ENCODE results near the gene CBX1. TPM values are rescaled to one million over a fixed set of nuclear protein-coding genes. Genes with fewer than 3 reads are reported as not detected.
A peak's percentile ranks its signal among the peaks of the same experiment; 100 is the strongest.

Gene CBX1
- total RNA-seq, 2 experiments from 2014 or later, result 5.5 to 6.6 TPM

DNA sequence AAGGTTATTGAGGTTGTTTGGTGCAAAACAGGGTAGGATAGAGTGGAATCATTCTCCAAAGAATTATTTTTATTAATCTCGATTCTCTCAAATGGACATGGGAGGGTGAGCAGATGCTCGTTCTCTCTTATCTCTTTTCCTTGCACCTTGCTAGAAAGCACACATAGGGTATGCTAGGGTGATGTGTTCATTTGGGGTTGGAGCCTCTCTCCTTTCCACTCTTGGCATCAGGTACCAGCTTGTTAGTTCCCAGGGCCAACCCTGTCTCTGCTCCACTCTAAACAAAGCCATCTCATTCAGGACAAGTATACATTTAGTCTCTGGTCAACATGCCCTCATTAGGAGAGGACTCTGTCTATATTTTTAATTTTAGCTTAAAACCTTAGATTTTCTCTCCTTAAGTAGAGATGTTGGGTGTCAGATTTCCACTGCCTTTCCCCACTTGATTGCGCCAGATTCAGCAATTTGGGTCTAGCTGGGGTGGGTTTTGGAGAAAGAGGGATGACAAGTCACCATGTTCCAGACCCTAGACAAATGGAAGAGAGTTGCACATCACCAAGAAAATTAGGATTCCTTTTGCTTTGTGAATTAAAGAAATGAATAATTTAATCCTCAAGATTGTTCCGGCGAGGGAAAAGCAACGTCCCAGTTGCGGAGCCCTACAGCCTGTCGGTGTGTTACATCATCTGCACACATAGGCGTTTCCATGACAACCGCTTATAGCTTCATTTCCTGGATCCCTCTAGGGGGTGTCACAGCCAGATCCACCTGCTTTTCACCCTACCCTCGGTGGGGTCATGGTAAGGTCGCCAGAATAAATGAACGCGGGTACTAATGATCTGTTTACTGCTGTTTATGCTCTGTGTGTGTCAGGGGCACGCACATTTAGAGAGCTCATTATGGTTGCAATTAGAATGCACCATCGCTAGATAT lies 47.8 kb upstream of the CBX1 start:
- H3K4me1 Mint-ChIP-seq (ENCODE audit: low read depth), result peaks cover 10% of the 10 kb centered on the region
- H3K27me3 ChIP-seq (ENCODE audit: control insufficient read depth in 1 of 2, insufficient read depth in 2 of 2, low read length in 2 of 2), result no peaks in the 10 kb centered on the region
- H3K27ac Mint-ChIP-seq, result peak overlapping the region; percentile 63
- DNase-seq (no peak), ATAC-seq (ENCODE audit: poor library complexity) (peak; percentile 26)
- peaks cover 92% of the 10 kb centered on the region for H3K36me3 Mint-ChIP-seq (ENCODE audit: low read depth)
- H3K9me3 Mint-ChIP-seq, result no peaks in the 10 kb centered on the region
- H3K4me1 ChIP-seq (ENCODE audit: insufficient read depth, low read length), result no peaks in the 10 kb centered on the region
- no peak overlapping the region for H3K27ac ChIP-seq (ENCODE audit: low read depth in 1 of 2, low read length in 2 of 2)
- TF ChIP-seq, protein P1, sequence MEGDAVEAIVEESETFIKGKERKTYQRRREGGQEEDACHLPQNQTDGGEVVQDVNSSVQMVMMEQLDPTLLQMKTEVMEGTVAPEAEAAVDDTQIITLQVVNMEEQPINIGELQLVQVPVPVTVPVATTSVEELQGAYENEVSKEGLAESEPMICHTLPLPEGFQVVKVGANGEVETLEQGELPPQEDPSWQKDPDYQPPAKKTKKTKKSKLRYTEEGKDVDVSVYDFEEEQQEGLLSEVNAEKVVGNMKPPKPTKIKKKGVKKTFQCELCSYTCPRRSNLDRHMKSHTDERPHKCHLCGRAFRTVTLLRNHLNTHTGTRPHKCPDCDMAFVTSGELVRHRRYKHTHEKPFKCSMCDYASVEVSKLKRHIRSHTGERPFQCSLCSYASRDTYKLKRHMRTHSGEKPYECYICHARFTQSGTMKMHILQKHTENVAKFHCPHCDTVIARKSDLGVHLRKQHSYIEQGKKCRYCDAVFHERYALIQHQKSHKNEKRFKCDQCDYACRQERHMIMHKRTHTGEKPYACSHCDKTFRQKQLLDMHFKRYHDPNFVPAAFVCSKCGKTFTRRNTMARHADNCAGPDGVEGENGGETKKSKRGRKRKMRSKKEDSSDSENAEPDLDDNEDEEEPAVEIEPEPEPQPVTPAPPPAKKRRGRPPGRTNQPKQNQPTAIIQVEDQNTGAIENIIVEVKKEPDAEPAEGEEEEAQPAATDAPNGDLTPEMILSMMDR (IDR thresholded peaks at IDR 0.05), result no peak
- H3K4me3 ChIP-seq (ENCODE audit: low read length), result no peak overlapping the region
- H3K4me3 Mint-ChIP-seq, result no peak overlapping the region
- no peaks in the 10 kb centered on the region for H3K9me3 ChIP-seq (ENCODE audit: control insufficient read depth in 1 of 2, insufficient read depth in 1 of 2, low read length in 2 of 2)
- peaks cover 65% of the 10 kb centered on the region for H3K36me3 ChIP-seq (ENCODE audit: insufficient read depth, low read length)
- ChIA-PET CTCF (no interaction called here), POLR2A (no interaction called here)
- no peaks in the 10 kb centered on the region for H3K27me3 Mint-ChIP-seq
- intact Hi-C loops (cut with DNase I, micrococcal nuclease), result no loop called here

DNA sequence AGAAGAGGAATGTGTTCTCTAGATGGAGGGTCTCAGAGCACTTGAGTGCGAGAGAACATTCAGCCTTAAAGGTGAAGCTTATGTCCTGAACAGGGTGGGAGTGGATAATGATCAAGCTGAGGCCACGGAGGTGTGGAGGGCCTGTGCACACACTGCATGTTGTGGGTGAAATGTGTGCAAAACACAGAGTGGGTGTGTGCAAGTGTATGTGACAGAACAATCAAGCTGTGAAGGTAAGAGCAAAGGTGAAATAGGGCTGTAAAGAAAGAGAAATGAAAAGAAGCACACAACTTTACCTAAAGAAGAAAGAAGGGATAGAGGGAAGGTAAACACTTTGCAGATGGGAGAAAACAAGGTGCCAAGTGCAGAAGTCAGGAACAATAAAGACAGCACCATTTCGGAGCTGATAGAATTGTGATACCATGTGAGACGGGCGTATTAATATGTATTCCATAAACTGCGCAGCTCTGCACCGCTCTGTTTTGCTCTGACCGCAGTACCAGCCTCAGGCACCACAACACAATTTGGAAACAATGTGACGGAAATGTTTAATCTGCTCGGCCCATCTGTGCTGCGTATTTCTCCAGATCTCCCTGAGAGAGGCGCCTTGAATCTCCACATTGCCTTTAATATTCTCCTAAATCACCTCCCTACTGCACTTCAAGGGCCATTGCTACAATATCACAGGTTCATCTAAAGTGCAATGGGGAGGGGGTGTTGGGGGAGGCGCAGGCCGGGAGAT lies 46.9 kb upstream of the CBX1 start:
- peak; percentile 37 for ATAC-seq (ENCODE audit: poor library complexity)
- CTCF ChIA-PET, result no interaction called here
- H3K36me3 ChIP-seq (ENCODE audit: insufficient read depth, low read length), result peaks cover 64% of the 10 kb centered on the region

More for the DNA sequence above, 46.9 kb upstream of the CBX1 start:
- H3K4me3 Mint-ChIP-seq, result no peak overlapping the region
- peaks cover 90% of the 10 kb centered on the region for H3K36me3 Mint-ChIP-seq (ENCODE audit: low read depth)
- no peaks in the 10 kb centered on the region for H3K27me3 ChIP-seq (ENCODE audit: control insufficient read depth in 1 of 2, insufficient read depth in 2 of 2, low read length in 2 of 2)
- no peak for DNase-seq
- intact Hi-C loops (cut with DNase I, micrococcal nuclease), result no loop called here
- peaks cover 10% of the 10 kb centered on the region for H3K4me1 Mint-ChIP-seq (ENCODE audit: low read depth)
- H3K4me3 ChIP-seq (ENCODE audit: low read length), result no peak overlapping the region
- no peak overlapping the region for H3K27ac ChIP-seq (ENCODE audit: low read depth in 1 of 2, low read length in 2 of 2)
- TF ChIP-seq, protein P1 (IDR thresholded peaks at IDR 0.05), result no peak
- no peaks in the 10 kb centered on the region for H3K27me3 Mint-ChIP-seq
- H3K27ac Mint-ChIP-seq, result peak overlapping the region; percentile 63
- H3K9me3 ChIP-seq (ENCODE audit: control insufficient read depth in 1 of 2, insufficient read depth in 1 of 2, low read length in 2 of 2), result no peaks in the 10 kb centered on the region
- H3K9me3 Mint-ChIP-seq, result no peaks in the 10 kb centered on the region
- POLR2A ChIA-PET, result interaction anchor here (1.0 to 1.3 kb wide), 2 partner anchors 35 to 100 kb away, joined by 3 to 5 read pairs; partner anchors contain the start of gene NFE2L1
- no peaks in the 10 kb centered on the region for H3K4me1 ChIP-seq (ENCODE audit: insufficient read depth, low read length)
